IPS DF 19.7 (cell line): ENCODE data around the gene COL8A2.

Experiments used
- DNase-seq: peaks from one replicate; pipeline ENCODE4 v3.0.0-alpha.2; 2013; ENCODE audit warnings: low read depth, low spot score

The COL8A2 gene

DNA sequence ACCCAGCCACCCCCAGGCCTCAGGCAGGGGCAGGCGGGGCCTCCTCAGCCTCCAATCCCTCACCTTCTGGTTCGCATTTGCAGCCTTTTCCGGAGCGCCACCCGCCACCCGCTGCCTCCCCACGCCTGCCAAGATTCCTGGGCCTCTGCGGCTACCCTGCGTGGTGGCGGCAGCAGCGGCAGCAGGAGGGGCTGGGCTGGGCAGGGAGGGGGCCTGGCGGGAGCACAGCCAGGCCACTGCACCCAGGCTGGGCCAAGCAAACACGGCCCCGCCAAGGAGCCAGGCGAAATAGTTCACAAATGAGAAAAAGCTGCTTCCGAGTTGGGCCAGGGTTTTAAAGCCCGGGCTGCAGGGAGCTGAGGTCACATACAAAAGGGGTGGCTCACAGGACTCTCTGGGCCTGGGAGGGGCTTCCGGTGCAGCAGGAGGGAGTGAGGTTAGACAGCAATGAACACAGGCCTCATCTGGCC, 9.8 kb downstream of the COL8A2 start:
- no peak for DNase-seq

DNA sequence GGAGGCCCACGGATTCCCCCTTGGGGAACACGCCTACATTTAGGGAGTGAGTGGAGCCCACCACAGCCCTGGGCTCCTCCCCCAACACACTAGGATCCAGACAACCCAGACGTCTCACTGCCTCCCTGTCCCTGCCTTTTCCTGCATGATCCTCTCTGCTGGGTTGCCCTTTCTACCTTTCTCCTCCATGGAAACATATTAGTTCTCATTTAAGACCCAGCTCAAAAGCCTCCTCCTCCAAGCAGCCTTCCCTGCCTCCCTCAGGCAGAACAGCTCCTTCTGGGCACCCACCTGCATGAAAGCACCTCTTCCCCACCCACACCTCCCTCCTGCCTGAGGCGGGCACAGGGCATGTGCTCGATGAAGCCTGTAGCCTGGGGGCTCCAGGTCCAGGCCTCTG, 10.7 kb downstream of the COL8A2 start:
- DNase-seq, result no peak

DNA sequence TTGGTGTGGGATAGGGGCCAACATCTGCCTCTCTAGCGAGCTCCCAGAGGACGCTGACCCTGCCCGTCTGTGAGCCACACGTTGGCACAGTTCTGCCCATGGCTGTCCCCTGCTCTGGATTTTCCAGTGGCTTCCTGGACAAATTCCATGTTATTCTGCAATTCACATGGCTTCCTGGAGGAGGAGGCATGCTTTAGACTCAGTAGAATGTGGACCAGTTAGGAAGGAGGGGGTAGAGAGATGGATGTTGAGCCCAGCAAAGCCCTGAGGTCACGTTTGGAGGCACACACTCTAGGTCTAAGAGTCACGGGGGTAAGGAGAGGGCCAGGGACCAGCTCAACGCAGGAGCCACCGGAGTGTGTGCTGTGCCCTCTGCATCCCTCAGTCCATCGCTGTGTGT, 12.2 kb downstream of the COL8A2 start:
- DNase-seq, result no peak

DNA sequence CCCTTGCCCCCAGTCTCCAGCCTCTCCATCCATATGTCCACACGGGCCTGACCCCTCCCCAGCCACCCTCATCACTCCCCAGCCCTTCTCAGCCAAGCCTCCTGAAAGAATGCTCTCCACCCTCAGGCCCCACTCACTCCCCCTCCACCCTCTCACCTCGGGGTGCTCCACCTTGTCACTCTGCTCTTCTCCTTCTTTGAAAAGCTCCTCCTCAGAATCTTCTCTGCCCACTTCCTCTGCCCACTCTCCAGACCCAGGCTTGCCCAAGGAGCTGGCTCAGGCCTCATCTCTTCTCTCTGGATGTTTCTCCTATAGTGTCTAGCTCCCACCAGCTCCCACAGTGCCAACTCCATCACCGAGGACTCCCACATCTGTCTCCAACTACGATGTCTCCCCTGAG, 13.9 kb downstream of the COL8A2 start:
- no peak for DNase-seq

DNA sequence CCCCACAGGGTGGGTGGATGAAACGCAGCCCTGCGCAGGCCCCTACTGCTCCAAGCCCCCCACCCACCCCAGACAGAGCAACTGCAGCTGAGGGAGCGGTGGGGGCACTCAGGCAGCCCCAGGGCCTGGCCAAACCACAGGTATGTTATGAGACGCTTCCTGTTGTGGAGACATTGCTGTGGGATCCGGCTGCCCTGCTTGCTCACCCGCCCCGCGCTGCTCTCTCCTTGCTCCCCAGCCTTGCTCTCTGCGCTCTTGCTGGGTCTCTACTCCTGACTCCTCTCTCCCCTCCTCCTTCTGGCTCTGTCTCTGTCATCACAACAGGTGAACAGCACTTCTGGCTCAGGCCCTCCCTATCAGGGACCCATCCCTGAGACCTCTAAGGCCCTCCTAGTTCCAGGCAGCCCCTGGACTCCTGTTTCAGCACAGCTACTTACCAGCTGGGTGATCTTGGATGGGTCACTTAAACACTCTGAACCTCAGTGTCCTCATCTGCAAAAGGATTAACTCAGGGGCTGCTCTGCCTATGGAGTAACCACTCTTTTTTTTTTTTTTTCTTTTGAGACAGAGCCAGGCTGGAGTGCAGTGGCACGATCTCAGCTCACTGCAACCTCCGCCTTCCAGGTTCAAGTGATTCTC, 15.9 kb downstream of the COL8A2 start:
- no peak for DNase-seq

DNA sequence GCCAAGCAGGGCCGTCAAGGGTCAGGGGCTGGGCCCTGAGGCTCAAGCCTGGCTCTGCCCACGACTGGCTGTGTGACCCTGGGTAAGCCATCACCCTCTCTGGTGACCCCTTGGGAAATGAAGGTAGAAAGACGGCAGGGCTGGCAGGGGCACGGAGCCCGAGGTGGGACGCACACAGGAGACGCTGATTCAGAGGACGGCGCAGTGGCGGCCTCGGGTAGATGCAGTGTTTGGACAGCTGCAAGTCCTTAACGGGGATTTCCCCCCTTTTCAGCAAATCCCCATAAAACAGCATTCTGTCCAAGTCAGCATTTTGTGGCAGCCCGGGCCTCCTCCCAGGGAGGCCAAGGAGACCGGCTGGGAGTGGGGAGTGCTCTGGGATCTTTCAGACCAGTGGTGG, 16.7 kb downstream of the COL8A2 start:
- DNase-seq, result no peak

DNA sequence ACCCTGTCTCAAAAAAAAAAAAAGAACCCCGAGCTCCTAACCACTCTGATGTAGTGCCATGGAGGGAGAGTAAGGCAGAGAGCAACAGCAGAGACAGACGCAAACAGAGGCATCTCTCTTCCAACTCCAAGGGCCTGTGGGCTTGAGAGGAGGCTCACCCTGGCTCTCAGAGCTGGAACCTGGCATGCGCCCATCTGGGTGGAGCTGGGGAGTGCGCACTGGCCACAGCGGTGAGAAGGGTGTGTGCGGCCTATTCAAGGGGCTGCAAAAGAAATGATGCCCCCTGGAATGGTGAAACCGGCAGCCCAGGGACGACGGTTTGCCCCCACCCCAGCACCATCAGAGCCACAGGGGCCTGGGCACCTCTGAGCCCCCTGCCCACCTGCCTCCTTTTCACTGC, 17.6 kb downstream of the COL8A2 start:
- no peak for DNase-seq

DNA sequence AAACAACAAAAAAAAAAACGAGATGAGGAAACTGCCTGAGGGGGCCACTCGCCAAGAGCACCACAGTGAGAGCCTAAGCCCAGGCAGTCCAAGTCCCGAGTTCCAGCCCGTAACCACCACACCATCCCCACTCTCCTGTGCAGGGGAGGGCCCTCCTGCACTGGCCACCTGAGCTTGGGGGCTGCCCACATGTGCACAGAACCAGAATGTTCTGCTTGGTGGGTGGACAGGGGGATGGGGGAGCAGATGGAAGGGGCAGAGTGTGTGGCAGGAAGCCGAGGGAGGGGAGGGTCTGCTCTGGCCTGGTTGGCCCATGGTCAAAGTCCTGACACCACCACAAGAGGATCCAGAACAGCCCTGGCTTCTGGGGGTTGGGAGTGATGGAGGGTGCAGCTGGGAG, 18.8 kb downstream of the COL8A2 start:
- DNase-seq, result no peak

DNA sequence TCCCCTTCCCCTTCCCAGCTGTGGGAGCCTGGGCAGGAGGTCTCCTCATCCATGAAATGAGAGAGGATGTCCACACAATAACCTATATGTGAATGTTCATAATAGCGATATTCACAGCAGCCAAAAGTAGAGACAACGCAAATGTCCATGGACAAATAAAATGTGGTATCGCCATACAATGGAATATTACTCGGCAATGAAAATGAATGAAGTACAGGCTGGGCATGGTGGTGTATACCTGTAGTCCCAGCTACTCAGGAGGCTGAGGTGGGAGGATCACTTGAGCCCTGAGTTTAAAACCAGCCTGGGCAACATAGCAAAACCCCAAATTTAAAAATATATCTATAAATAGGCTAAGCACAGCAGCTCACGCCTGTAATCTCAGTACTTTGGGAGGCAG, 23.5 kb downstream of the COL8A2 start:
- no peak for DNase-seq

DNA sequence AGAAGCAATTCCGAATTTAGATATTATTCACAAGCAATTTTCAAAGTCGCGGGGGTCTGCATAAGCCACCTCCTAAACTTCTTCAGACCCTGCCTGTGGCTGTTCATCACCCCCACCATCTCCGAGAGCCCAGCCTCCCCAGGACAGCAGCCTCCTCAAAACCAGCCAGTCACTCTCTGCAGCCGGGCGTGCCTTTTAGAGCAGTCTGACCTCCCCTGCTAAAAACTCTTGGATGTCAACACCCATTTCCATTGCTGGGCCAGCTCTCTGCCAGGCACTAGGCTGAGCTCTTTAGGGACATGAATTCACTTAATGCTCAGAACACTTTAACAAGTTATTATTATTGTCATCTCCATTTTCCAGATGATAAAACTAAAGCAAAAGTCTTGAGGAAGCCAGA, 24.6 kb downstream of the COL8A2 start:
- DNase-seq, result no peak

DNA sequence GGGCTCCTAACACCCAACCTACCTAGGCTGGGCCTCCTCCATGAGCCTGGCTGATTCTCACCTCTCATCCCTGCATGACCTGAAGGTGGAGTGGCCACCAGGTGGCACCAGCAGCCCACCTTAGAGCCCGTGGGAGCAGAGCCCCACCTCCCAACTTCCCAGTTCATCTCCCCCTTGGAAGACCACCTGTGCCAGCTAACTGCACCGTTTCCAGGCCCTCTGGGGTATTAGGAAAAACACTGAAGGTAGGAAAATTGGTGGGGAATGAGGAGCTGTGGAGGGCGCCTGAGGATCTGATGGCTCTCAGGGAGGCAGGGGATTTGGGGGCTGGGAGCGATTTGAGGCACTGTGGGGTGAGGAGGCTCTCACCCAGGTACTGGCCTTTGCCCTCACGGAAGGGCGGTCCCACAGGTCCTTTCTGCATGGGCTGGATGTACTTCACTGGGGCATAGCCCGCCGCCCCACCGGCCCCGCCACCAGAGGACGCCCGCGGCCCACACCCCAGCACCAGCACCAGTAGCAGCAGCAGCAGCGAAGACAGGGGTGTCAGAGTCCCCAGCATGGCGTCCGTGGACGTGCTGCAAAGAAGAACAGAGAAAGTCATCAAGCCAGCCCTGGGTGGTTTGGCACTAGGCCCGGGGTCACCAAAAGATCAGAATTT, 25.2 kb downstream of the COL8A2 start:
- no peak for DNase-seq

DNA sequence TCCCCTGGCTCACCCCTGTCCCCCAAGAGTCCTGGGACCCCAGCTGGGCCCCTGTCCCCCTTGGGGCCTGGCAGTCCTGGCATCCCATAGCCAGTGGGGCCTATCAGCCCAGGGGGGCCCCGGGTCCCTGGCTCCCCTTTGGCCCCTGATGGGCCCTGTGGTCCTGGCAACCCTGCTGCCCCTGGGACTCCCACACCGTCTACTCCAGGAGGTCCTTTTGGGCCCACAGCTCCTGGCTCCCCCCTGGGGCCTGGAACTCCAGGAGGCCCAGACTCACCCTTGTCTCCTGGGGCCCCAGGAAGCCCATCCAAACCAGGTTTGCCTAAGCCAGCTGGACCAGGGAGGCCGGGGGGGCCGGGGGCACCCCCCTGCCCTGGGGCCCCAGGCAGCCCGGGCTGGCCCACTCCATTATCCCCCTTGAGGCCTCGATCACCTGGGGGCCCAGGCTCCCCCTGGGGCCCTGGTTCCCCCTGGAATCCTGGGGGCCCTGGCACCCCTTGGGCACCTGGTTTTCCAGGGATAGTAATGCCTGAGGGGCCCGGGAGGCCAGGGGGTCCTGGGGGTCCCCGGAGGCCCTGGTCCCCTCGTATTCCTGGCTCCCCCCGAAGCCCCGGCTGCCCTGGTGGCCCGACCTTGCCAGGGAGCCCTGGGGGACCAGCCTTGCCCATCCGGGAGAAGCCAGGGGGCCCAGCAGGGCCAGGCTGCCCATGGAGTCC, 26.2 kb downstream of the COL8A2 start:
- no peak for DNase-seq

DNA sequence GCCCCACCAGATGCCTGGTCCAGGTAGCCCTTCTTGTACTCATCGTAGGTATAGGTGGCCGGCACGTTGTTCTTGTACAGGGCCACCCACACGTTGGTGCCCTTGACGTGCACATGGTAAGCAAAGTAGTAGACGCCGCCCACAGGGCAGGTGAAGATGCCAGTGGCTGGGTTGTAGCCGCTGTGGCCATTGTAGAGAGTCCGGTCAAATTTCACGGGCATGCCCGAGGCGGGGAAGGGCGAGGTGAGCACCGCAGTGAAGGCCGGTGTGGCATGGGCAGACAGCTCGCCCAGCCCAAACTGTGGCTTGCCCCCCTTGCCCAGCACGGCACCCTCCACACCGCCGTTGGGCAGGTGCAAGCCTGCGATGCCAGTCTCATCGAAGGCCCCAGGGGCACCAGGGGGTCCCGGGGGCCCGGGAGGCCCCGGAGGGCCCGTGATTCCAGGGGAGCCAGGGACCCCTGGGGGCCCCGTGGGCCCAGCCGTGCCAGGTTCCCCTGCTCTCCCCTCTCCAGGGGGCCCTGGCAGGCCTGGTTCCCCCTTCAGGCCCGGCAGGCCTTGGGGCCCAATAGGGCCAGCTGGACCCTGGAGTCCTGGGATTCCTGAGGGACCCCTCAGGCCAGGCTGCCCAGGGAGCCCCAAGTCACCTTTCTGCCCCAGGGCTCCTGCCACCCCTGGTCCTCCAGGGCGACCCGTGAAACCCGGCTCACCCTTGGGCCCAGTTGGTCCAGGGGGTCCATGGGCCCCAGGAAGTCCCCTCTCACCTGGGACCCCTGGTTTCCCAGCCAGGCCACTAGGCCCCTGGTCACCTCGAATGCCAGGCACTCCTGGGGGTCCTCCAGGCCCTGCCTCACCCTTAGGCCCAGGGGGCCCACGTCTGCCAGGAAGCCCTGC, 27.1 kb downstream of the COL8A2 start:
- no peak for DNase-seq

DNA sequence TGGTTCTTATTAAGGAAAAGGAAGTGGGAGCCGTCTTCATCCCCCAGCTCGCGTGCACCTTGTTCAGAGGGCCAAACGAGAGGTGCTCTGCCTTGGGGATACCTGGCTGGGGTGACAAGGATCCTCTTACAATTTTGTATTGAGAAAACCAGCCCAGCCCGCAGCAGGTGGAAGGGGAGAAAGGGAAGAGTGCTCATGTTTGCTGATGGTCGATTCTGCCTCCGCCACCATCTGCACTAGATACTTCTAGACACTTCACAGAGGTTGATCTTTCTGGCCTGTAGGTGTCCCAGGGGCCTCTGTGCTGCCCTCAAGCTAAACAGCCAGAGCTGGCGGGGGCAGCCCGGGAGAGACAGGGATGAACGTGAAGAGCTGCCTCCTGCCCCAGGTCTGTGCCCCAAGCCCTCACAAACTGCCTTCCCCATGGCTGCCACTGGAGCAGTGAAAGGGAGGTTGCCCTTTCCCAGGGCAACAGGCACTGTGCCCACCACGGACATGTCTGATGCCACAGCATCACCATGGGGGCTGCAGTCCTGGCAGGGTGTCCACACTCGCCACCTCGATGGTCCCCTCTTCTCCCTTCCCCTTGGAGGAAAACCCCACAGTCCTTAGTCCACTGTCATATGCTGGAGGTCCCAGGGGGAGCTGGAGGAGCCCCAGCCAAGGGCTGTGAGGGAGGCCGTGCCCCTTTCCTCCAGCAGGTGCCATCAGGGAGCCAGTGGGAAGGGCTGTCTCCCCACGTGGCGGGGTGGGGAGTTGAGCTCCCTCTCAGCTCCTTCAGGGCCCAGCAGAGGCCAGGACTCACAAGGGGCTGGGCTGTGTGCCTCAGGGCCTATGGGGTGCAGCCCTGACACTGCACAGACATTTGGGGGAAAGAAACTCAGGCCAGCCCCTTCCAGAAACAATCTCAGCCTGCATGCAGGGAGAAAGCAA, 28.3 kb downstream of the COL8A2 start:
- no peak for DNase-seq

DNA sequence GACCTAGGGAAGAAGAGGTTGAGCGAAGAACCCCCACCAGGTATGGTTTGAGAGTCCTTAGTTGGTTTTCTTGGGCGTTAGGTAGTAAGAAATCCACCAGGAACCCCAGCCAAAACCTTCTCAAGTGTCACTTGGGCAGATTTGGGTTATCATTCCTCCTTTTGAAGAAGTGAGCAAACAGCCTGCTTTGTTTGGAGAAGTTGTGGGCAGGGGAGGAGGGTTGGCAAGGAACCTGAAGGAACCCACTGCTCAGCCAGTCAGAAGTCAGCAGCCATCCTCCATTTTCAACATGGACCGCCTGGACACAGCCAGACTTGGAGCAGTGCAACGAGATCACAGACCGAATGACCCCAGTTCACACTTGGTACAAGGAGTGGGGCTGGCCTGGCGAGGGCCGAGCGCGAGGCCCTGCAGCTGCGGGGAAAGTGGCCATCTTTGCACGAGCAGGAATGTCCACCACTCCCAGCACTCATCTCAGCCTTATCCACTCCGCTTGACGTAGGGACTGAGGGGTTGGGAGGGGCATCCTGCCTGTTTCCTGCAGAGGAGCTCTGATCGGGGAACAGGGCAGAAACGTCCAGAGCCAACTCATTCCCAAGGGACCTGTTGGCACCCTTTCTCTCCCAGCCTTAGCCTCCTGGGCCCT, 29.1 kb downstream of the COL8A2 start:
- no peak for DNase-seq

DNA sequence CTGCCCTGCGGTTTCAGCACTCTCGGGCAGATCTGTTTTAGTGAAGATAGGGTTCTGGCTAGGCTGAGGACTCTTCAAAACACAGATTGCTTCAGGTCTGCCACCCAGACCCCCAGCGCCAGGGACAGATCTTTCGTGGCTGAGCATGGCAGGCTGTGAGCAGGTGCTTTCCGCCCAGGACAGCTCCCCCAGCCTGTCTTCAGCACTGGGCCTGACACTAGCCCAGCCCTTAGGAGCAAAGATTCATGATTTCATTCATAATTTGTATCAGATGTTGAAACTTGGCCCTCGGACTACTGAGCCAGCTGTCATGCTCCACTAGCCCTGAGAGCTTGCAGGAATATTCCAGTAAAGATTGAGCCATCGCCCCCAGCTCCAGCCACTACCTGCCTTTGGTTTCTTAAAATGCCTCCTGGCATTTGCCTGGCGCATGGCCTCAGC, 30.4 kb downstream of the COL8A2 start:
- DNase-seq, result no peak

DNA sequence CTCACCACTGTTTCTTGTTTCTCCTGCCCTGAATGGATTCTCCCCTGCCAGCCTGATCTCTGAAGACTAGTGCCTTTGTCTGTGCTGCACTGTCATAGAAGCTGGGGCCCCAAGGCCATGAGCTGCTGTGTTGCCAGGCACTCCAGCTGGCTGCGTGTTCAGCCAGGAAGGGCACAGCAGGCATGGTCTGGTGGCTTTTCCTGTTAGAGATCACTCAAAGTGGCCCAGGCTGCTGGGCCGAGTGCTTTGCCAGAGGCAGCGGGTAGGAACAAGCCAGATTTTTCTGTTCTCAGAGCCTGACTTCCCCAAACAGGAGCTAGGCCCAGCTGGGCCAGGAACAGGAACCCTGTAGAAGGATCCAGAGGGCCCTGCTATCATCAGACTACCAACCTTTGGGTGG, 31.1 kb downstream of the COL8A2 start:
- DNase-seq, result no peak

DNA sequence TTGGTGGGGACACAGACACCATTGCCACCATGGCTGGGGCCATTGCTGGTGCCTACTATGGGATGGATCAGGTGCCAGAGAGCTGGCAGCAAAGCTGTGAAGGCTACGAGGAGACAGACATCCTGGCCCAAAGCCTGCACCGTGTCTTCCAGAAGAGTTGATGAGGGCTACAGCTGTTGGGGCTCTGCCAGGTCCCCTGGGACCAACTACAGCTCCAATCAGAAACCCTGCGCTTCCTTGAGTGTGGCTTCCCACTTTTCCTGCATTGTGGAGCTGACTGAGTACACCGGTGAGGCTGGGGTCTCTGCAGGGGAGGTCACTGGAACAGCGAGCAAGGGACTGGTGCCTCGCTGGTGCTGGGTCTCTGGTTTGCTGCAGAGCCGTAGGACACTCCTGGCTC, 31.8 kb downstream of the COL8A2 start:
- no peak for DNase-seq

DNA sequence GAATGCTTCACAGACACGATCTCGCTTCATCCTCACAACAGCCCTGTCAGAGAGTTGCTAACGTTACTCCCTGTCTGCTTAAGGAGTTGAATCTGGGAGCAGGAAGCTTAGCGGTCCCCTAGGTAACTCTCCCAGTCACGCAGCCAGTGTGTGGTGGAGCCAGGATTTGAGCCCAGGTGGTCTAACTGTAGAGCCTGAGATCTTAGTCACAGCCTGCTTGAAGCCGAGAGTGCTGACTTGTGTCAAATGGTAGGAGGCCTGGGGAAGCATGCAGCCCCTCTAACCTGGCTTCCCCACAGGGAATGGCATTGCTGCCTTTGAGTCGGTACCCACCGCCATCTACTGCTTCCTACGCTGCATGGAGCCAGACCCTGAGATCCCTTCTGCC, 32.2 kb downstream of the COL8A2 start:
- DNase-seq, result no peak

DNA sequence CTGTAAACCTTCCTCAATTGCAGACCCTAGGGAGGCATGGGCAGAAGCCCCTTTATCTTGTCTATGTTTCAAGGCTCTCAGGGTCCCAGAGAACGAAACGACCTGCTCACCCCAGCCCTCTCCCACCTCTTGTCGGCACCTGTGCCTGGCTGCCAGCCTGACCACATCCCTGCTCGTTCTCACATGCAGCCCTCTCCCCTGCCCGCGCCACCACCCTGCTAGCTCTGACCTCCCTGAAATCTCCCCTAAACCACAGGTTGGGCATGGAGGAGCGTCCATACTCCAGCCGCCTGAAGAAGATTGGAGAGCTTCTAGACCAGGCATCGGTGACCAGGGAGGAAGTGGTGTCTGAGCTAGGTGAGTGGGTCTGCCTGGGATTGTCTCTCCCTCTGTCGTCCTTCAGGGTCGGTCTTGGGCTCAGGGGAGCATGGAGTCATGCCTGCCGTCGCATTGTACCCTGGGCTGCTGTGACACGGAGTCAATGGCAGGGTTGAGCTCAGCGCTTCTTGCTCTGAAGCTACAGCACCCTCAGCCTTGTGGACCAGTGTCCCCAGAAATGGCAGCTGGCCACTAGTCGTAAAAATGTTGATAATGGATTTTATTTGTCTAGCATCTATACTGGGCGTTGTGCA, 32.7 kb downstream of the COL8A2 start:
- DNase-seq, result no peak
